CD8-positive, alpha-beta memory T cell (primary cell): ENCODE results near the gene ELOVL1. TPM values are rescaled to one million over a fixed set of nuclear protein-coding genes. Genes with fewer than 3 reads are reported as not detected.

Experiments
- CTCF ChIA-PET: fragments of 350-600 bp; sonication (Branson Sonifier 250); formaldehyde crosslinking; loops from one replicate; lab custom pipeline; 2021; ENCODE audit warnings: antibody characterized with exemption; lab: Charles Lee
- POLR2A ChIA-PET: fragments of 350-600 bp; sonication (Branson Sonifier 250); formaldehyde crosslinking; loops from one replicate; lab custom pipeline; 2021; ENCODE audit warnings: antibody characterized with exemption; lab: Charles Lee
- DNase-seq, 5 donors: peaks; one replicate each; pipeline versions ENCODE4 v3.0.0 to v3.0.0-alpha.2; 2020 to 2022; ENCODE audit warnings: mixed read lengths in 1 of 5
- H3K27ac ChIP-seq: one replicate; pipeline ENCODE4 v1.7.0; 2013; ENCODE audit warnings: low read depth, mild to moderate bottlenecking, low read length, moderate library complexity
- H3K27me3 ChIP-seq: 2 replicates; pipeline ENCODE4 v1.7.0; 2013; ENCODE audit warnings: low read length, mild to moderate bottlenecking; ENCODE audit not compliant: insufficient read depth, poor library complexity, severe bottlenecking
- H3K36me3 ChIP-seq: 2 replicates; pipeline ENCODE4 v1.7.0; 2013; ENCODE audit warnings: mild to moderate bottlenecking, low read length, moderate library complexity; ENCODE audit not compliant: insufficient read depth
- H3K4me1 ChIP-seq: 2 replicates; pipeline ENCODE4 v1.7.0; 2013; ENCODE audit warnings: mild to moderate bottlenecking, low read length, moderate library complexity; ENCODE audit not compliant: insufficient read depth
- H3K4me3 ChIP-seq: 2 replicates; pipeline ENCODE4 v1.7.0; 2013; ENCODE audit warnings: mild to moderate bottlenecking, low read length
- H3K9me3 ChIP-seq: 2 replicates; pipeline ENCODE4 v1.7.0; 2013; ENCODE audit warnings: mild to moderate bottlenecking, low read length
- H3K27ac Mint-ChIP-seq, 8 donors: one replicate each; pipeline ENCODE4 v1.8.0; 2020 to 2021; ENCODE audit warnings: mixed read lengths in 8 of 8, mild to moderate bottlenecking in 6 of 8, inconsistent platforms in 3 of 8, moderate library complexity in 3 of 8
- H3K27me3 Mint-ChIP-seq, 2 donors: one replicate each; pipeline ENCODE4 v1.8.0; 2020 to 2021; ENCODE audit warnings: mixed read lengths in 2 of 2, mild to moderate bottlenecking in 1 of 2, moderate library complexity in 1 of 2
- H3K36me3 Mint-ChIP-seq, 3 donors: one replicate each; pipeline ENCODE4 v1.8.0; 2020 to 2021; ENCODE audit warnings: mixed read lengths in 3 of 3, inconsistent platforms in 1 of 3, mild to moderate bottlenecking in 1 of 3
- H3K4me1 Mint-ChIP-seq, 3 donors: one replicate each; pipeline ENCODE4 v1.8.0; 2020 to 2021; ENCODE audit warnings: mixed read lengths in 3 of 3, inconsistent platforms in 1 of 3, mild to moderate bottlenecking in 1 of 3
- H3K4me3 Mint-ChIP-seq, 7 donors: one replicate each; pipeline ENCODE4 v1.8.0; 2020 to 2021; ENCODE audit warnings: mixed read lengths in 7 of 7, mild to moderate bottlenecking in 6 of 7, moderate library complexity in 4 of 7, inconsistent platforms in 2 of 7
- H3K9me3 Mint-ChIP-seq, 5 donors: one replicate each; pipeline ENCODE4 v1.8.0; 2020 to 2022; ENCODE audit warnings: mixed read lengths in 5 of 5, mild to moderate bottlenecking in 3 of 5, moderate library complexity in 2 of 5, inconsistent platforms in 1 of 5
- polyA plus RNA-seq: library from polyadenylated mRNA; unstranded; fragments of 300-500 nt; fragmentation: Illumina TruSeq; gene quantifications from one replicate; pipeline ENCODE4 v1.2.3, GENCODE V29; 2021
- total RNA-seq, 2 experiments: library from RNA; stranded (reverse); gene quantifications; one replicate each; pipeline ENCODE4 v1.2.3, GENCODE V29; 2021

The ELOVL1 gene
- total and polyA plus RNA-seq, 3 experiments from 2014 or later, result 83.9 to 98.8 (median 89.1) TPM

DNA sequence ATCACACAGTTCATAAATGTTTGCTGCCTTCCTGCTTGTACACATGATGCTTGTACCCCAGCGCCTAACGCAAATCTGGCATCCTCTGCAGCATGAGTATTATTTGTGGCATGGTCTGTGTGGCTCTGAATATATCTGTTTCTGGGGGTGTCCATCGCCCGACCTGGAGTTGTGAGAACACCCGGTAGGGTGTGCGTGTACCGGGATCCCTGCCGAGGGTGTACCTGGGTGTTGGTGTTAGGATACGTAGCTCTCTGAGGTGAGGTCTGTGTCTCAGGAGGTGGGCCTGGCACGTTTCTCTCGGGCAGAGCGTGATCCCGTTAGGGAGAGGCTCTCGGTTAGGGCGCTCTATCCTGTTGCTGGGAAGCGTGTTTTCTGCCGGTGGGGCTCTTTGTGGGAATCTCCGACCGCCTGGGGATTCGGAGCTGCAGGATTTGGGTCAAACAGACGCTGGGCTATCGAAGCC lies 19.4 kb downstream of the ELOVL1 start:
- no peak overlapping the region for H3K27ac ChIP-seq
- H3K9me3 ChIP-seq, result no peaks in the 10 kb centered on the region
- Mint-ChIP-seq H3K36me3 (no peaks in the 10 kb centered on the region), H3K9me3 (no peaks in the 10 kb centered on the region), H3K4me3 (peak overlapping the region in 6 of 7 donors; percentile 30 to 72 (median 63)), H3K4me1 (peaks cover 5 to 10% (median 9%) of the 10 kb centered on the region in 3 donors), H3K27ac (peak overlapping the region in 6 of 8 donors; percentile 17 to 91 (median 65)), H3K27me3 (no peaks in the 10 kb centered on the region)
- H3K4me1 ChIP-seq, result peaks cover 4% of the 10 kb centered on the region
- no peak for DNase-seq
- ChIA-PET CTCF (no interaction called here), POLR2A (interaction anchor here (1.2 kb wide), 1 partner anchor 10 kb away, joined by 4 read pairs; the partner anchor contains the start of gene CDC20)
- H3K27me3 ChIP-seq, result no peaks in the 10 kb centered on the region
- H3K4me3 ChIP-seq, result no peak overlapping the region
- H3K36me3 ChIP-seq, result no peaks in the 10 kb centered on the region

DNA sequence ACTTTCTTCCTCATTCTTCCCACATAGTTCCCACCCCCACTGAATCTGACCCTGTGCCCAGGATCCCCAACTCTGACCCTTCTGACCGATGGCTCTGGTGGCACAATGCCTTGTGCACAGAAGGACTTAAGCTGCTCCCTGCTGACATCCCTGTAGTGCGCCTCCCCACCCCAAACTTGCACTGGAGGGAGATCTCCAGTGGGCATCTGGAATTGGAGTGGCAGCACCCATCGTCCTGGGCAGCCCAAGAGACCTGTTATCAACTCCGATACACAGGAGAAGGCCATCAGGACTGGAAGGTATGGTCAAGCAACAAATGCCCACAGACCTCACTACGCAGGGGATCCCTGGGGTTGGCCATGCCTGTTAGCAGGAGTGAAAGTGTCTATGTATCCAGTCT lies 21.2 kb downstream of the ELOVL1 start:
- Histone ChIP-seq H3K27ac (no peak overlapping the region), H3K9me3 (no peaks in the 10 kb centered on the region), H3K27me3 (no peaks in the 10 kb centered on the region), H3K36me3 (no peaks in the 10 kb centered on the region), H3K4me1 (peaks cover 4% of the 10 kb centered on the region), H3K4me3 (no peak overlapping the region)
- Mint-ChIP-seq H3K4me3 (no peak overlapping the region), H3K9me3 (no peaks in the 10 kb centered on the region), H3K4me1 (peaks cover 5 to 10% (median 9%) of the 10 kb centered on the region in 3 donors), H3K27ac (peak overlapping the region in 2 of 8 donors; percentile 30 to 91), H3K27me3 (no peaks in the 10 kb centered on the region), H3K36me3 (no peaks in the 10 kb centered on the region)
- ChIA-PET POLR2A (no interaction called here), CTCF (no interaction called here)
- no peak for DNase-seq

DNA sequence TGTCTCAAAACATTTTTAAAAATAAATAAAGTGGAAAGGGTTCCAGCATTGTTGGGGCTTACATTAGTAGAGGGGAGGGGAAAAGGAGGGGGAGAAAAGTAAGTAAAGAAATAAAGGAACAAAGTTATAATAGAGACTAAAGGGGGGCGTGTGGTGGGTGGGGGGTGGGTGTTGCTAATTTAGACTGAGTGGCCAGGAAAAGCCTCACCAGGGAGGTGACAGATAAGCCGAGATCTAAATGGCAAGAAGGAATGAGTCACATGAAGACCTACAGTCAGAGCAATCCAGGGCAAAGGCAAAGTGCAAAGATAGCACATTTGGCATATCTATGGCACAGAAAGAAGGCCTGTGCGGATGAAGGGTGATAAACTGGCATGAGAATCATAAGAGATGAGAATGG lies 22.7 kb downstream of the ELOVL1 start:
- H3K27me3 ChIP-seq, result no peaks in the 10 kb centered on the region
- POLR2A ChIA-PET, result no interaction called here
- peak overlapping the region in 1 of 7 donors; percentile 55 for H3K4me3 Mint-ChIP-seq
- no peaks in the 10 kb centered on the region for H3K36me3 Mint-ChIP-seq
- H3K27ac ChIP-seq, result no peak overlapping the region
- peaks cover 5 to 10% (median 9%) of the 10 kb centered on the region in 3 donors for H3K4me1 Mint-ChIP-seq
- H3K27ac Mint-ChIP-seq, result peak overlapping the region in 3 of 8 donors; percentile 35 to 66 (median 55)
- no peak overlapping the region for H3K4me3 ChIP-seq
- no peaks in the 10 kb centered on the region for H3K9me3 Mint-ChIP-seq
- H3K27me3 Mint-ChIP-seq, result no peaks in the 10 kb centered on the region
- DNase-seq, result no peak
- CTCF ChIA-PET, result no interaction called here
- no peaks in the 10 kb centered on the region for H3K9me3 ChIP-seq
- H3K36me3 ChIP-seq, result no peaks in the 10 kb centered on the region
- peaks cover 4% of the 10 kb centered on the region for H3K4me1 ChIP-seq

DNA sequence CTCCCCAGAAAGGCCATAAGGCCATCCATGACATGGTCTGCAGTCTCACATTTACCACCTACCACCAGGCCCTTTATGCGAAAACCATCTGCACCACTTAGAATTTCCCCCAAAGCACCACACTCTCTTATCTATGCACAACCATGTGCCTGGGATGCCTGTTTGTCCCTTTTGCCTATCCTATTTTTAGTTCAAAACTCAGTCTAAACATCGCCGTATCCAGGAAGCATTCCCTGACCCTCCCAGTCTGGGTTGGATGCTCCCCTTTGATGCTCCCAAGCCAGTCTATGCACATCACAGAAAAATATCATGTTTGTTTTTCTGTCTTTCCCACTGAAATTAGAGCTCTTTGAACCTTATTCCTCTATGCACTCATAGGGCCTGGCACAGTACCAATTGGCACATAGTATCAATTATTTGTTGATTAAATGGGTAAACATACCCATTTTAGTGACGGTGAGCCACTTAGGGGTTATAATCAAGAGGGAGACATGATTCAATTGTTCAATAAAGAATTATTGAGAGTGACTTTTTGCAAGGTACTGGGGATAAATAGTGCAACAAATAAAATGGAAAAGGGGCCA lies 23.5 kb downstream of the ELOVL1 start:
- H3K4me1 Mint-ChIP-seq, result peaks cover under 1 to 3% (median 3%) of the 10 kb centered on the region in 3 donors
- Histone ChIP-seq H3K4me3 (no peak overlapping the region), H3K27ac (no peak overlapping the region), H3K27me3 (no peaks in the 10 kb centered on the region), H3K9me3 (no peaks in the 10 kb centered on the region), H3K36me3 (no peaks in the 10 kb centered on the region), H3K4me1 (peaks cover under 1% of the 10 kb centered on the region)
- no peak for DNase-seq
- H3K27ac Mint-ChIP-seq, result peak overlapping the region in 2 of 8 donors; percentile 4 to 6
- H3K36me3 Mint-ChIP-seq, result no peaks in the 10 kb centered on the region
- no peak overlapping the region for H3K4me3 Mint-ChIP-seq
- no peaks in the 10 kb centered on the region for H3K9me3 Mint-ChIP-seq
- ChIA-PET CTCF (no interaction called here), POLR2A (no interaction called here)
- H3K27me3 Mint-ChIP-seq, result no peaks in the 10 kb centered on the region

DNA sequence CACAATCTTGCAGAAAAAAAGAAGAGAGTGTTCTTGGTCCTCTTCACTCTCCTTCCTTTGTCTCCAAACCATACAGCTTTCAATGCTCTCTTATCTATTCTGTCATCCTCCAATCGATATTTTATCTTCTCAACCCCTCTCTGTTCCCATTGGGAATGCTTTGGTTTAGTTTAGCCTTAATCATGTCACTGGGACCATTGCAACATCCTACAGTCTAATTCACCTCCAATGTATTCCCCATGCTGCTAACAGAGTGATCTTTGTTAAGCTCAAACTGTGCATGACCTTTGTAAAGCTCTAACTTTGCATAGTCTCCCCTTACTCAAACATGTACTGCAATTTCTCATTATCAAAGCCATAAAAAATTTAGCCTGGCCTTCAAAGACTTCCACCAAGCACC lies 27.3 kb downstream of the ELOVL1 start:
- H3K36me3 ChIP-seq, result no peaks in the 10 kb centered on the region
- Mint-ChIP-seq H3K27me3 (no peaks in the 10 kb centered on the region), H3K4me3 (no peak overlapping the region), H3K9me3 (no peaks in the 10 kb centered on the region), H3K36me3 (no peaks in the 10 kb centered on the region), H3K4me1 (no peaks in the 10 kb centered on the region), H3K27ac (peak overlapping the region in 1 of 8 donors; percentile 21)
- CTCF ChIA-PET, result no interaction called here
- POLR2A ChIA-PET, result no interaction called here
- H3K4me1 ChIP-seq, result no peaks in the 10 kb centered on the region
- no peaks in the 10 kb centered on the region for H3K9me3 ChIP-seq
- H3K27ac ChIP-seq, result no peak overlapping the region
- H3K4me3 ChIP-seq, result no peak overlapping the region
- no peak for DNase-seq
- no peaks in the 10 kb centered on the region for H3K27me3 ChIP-seq

DNA sequence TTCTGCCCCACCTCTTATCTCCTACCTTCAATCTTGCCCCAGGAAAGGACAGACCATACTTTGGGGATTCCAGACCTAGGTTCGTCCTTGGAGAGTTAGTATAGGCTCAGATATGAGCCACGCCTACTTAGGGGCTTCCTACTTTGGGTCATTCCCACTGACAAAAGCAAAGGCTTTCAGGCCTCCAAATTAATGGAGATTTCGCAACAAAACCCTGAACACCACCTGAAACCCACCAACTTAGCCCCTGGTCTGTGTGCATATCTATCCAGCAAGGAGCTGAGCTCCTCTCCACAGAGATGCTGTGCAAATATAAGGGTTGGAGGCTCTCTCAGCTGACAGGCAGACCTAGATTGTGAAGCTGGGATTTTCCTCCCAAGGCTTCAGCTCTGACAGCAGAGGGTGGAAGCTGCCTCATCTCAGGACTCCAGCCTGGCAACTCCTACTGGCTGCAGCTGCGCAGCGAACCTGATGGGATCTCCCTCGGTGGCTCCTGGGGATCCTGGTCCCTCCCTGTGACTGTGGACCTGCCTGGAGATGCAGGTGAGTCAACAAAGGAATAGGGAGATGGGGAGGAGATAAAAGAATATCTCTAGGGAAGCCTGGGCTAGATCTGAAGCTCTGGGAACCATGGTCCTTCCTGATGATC lies 28.1 kb downstream of the ELOVL1 start:
- Histone ChIP-seq H3K36me3 (no peaks in the 10 kb centered on the region), H3K4me3 (no peak overlapping the region), H3K4me1 (no peaks in the 10 kb centered on the region), H3K27ac (no peak overlapping the region), H3K27me3 (no peaks in the 10 kb centered on the region), H3K9me3 (no peaks in the 10 kb centered on the region)
- Mint-ChIP-seq H3K9me3 (no peaks in the 10 kb centered on the region), H3K4me3 (no peak overlapping the region), H3K36me3 (no peaks in the 10 kb centered on the region), H3K4me1 (no peaks in the 10 kb centered on the region), H3K27me3 (no peaks in the 10 kb centered on the region), H3K27ac (no peak overlapping the region)
- ChIA-PET CTCF (no interaction called here), POLR2A (no interaction called here)
- DNase-seq, result no peak

DNA sequence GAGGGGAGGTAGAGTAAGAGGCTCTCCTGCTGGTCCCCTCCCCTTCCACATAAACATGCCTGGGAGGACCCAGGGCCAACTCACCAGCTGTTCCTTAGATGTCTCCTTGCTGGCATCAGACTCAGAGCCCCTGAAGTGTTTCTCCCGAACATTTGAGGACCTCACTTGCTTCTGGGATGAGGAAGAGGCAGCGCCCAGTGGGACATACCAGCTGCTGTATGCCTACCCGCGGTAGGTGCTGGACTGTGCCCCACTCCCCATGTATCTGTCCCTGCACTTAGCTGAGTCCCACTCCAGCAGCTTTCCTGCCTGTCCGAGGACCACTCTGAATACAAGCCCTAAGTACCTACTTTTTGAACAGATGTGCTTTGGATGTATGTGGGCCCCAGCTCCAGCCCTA lies 29.8 kb downstream of the ELOVL1 start:
- DNase-seq, result no peak
- POLR2A ChIA-PET, result no interaction called here
- Mint-ChIP-seq H3K9me3 (no peaks in the 10 kb centered on the region), H3K4me3 (no peak overlapping the region), H3K36me3 (no peaks in the 10 kb centered on the region), H3K4me1 (no peaks in the 10 kb centered on the region), H3K27ac (no peak overlapping the region), H3K27me3 (no peaks in the 10 kb centered on the region)
- H3K4me3 ChIP-seq, result no peak overlapping the region
- H3K9me3 ChIP-seq, result no peaks in the 10 kb centered on the region
- H3K27ac ChIP-seq, result no peak overlapping the region
- H3K36me3 ChIP-seq, result no peaks in the 10 kb centered on the region
- H3K27me3 ChIP-seq, result no peaks in the 10 kb centered on the region
- H3K4me1 ChIP-seq, result no peaks in the 10 kb centered on the region
- CTCF ChIA-PET, result no interaction called here

DNA sequence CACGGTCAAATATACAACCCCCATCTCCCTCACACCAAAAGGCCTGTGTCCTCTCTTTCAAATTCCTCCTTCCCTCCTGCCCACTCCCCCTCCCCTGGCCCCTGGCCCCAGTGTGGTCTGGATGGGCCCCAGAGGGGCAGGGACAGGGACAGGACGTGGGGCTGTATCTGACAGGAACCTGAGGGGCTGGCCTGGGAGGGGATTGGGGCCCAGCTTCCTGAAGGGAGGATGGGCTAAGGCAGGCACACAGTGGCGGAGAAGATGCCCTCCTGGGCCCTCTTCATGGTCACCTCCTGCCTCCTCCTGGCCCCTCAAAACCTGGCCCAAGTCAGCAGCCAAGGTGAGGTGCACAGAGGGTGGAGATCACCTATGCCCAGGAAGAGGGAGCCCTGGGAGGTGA lies 30.2 kb downstream of the ELOVL1 start, which contains the start of gene MPL:
TSS of gene MPL (plus strand) at position 231 of the 400 bp plus-strand sequence. CDS start at position 262, 31 bp downstream.
- H3K4me3 Mint-ChIP-seq, result no peak within 1 kb of the TSS
- no peak for DNase-seq
- Histone ChIP-seq H3K4me1 (no peaks in the 10 kb centered on the region), H3K36me3 (no peaks in the 10 kb centered on the region), H3K9me3 (no peaks in the 10 kb centered on the region), H3K27me3 (no peaks in the 10 kb centered on the region), H3K4me3 (no peak within 1 kb of the TSS), H3K27ac (no peak within 1 kb of the TSS)
- ChIA-PET CTCF (no interaction called here), POLR2A (no interaction called here)
- no peaks in the 10 kb centered on the region for H3K27me3 Mint-ChIP-seq
- no peaks in the 10 kb centered on the region for H3K36me3 Mint-ChIP-seq
- no peaks in the 10 kb centered on the region for H3K9me3 Mint-ChIP-seq
- no peak within 1 kb of the TSS for H3K27ac Mint-ChIP-seq
- H3K4me1 Mint-ChIP-seq, result no peaks in the 10 kb centered on the region
